Occipital lobe (tissue), 2 donors: ENCODE results near the gene OR51B4. TPM values are rescaled to one million over a fixed set of nuclear protein-coding genes. Genes with fewer than 3 reads are reported as not detected.
"Not testable (repeated sequence)": the region's sequence is repeated elsewhere in the genome, so short reads cannot be mapped to it uniquely, and the experiment has no call there.

Experiments used
- DNase-seq: peaks from one replicate; lab custom pipeline; 2025; lab: John Stamatoyannopoulos, UW
- total RNA-seq: library from RNA; depleted of rRNA; stranded (reverse); fragments of >200 nt; gene quantifications from one replicate; pipeline ENCODE4 v1.2.3, GENCODE V29; 2014

The OR51B4 gene
- total RNA-seq, 1 donor from 2014 or later = 0.31 TPM

DNA sequence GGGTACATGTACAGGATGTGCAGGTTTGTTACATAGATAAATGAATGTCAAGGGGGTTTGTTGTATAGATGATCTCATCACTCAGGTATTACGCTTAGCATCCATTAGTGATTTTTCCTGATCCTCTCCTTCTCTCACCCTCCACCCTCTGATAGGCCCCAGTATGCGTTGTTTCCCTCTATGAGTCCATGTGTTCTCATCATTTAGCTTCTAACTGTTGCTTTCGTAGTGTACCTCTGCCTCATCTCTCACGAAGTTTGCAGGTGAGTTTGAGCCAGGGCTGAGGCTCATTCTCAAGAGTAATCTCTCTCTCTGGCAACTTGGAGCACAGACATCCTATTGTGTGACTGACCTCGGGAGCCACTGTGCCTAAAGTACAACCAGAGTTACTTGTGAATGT lies 27.4 kb downstream of the OR51B4 start:
- DNase-seq = no peak

DNA sequence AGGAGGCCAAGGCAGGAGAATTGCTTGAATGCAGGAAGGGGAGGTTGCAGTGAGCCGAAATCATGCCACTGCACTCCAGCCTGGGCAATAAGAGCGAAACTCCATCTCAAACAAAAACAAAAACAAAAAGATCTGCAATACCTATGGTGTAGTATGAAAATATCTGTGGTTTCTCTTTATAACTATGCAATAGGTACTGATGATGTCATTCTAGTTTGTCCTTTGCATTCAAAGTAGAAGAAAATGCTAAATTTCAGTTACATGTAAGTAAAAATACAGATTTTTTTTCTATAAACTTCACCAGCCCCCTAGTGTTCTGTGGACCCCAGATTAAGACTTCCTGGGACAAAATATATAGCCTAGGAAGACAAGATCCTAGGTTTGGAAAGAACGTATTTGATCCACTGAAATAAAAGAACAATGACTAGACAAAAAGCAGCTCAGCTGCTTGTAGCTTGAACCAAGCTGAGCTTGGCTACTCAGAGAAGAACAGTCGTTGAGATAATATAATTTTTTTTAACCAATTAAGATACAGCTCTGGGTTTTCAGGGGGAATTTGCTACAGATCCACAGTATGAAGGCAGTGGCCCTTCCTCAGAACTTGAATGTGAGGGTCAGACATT lies 29.2 kb downstream of the OR51B4 start:
- no peak for DNase-seq

DNA sequence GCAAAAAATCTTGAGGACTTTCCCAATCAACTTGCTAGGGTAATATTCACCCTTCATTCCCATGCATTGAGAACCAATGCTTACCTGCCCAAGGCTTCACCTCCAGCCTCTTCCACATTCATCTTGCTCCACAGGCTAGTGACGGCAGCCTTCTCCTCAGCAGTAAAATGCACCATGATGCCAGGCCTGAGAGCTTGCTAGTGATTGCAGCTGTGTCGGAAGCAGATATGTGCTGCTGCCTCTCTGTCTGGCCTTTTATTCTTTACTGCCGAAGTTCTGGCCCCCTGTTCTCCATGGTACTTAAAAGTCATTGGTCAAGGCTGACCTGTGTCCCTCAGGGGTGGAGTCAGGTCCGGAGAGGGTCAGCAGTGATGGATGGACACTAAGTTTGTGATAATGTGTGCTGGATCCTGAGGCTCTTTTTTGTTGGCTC lies 32.0 kb downstream of the OR51B4 start, which contains the start of gene HBE1:
Gene HBE1, minus strand, starts transcription at position 231 of the 433 bp plus-strand sequence. Its CDS starts 55 bp downstream, at position 176.
- no peak for DNase-seq

DNA sequence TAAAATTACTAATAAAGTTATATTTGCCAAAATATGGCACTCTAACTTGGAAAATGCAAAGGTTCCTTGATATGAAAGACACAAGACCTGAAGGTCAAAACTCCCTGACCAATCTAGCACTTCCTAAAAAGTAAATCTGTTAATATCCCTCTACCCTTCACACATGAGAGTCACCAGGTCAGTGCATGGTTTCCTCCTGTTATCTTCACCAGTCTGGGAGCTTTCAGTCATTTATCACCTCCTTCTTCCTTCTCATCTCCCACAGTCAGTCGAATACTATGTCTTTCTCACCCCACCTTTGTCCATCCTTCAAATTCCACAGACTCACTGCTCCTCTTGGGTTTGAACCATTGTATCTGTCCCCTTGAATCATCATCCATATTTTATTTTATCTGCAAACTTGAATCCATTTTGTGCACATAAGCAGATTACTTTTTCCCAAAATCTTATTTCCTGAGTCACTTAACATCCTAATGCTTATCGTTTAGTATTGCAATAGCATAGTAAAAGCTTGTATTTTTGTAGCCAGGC lies 34.6 kb downstream of the OR51B4 start:
- DNase-seq = no peak

DNA sequence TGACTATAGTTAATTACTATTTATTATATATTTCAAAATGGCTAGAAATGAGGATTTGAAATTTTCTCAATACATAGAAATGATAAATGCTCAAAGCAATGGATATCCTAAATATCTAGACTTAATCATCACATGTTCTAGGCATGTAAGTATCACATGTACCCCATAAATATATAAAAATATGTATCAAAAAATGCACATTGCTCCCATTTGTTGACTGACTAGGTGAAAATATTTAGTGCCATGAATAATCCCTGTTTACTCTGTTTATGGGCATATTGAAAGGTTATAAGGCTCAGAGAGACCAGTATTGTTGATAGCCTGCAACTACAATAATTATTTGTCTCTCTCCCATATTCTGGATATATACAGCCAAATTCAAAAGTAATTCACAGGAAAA lies 35.1 kb downstream of the OR51B4 start:
- no peak for DNase-seq

DNA sequence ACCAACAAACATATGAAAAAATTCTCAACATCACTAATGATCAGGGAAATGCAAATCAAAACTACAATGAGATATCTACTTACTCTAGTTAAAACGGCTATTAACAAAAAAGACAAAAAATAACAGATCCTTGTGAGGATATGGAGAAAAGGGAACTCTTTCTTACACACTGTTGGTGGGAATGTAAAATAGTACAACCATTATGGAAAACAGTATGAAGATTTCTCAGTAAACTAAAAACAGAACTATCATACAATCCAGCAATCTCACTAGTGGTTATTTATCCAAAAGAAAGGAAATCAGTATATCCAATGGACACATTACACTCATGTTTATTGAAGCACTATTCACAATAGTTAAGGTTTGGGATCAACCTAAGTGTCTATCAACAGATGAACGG lies 35.9 kb downstream of the OR51B4 start:
- no peak for DNase-seq

DNA sequence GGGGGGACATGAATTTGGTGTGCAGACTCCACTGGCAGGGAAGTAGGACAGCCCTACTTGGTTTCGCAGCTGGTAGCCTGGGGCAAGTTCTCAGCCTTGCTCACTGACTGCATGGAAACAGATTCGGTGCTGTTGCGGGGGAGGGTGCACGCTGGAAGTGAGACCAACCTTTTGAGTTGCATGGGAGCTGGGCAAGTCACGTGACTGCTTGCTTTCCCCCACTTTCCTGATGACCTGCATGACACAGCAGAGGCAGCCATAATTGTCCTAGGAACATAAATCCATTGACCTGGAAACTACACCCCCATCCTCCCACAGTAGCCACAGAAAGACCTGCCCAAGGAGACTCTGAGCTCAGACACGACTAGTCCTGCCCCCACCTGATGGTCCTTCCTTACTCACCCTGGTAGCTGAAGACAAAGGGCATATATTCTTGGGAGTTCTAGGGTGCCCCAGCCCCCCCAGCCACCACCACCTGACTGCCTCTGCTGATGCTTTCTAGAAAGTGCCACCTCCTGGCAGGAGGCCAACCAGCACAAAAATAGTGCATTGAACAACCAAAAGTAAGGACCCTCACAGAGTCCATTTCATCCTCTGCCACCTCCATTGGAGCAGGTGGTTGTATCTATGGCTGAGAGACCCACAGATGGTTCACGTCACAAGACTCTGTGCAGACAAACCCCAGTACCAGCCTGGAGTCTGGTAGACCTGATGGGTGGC lies 43.0 kb downstream of the OR51B4 start:
- no peak for DNase-seq

DNA sequence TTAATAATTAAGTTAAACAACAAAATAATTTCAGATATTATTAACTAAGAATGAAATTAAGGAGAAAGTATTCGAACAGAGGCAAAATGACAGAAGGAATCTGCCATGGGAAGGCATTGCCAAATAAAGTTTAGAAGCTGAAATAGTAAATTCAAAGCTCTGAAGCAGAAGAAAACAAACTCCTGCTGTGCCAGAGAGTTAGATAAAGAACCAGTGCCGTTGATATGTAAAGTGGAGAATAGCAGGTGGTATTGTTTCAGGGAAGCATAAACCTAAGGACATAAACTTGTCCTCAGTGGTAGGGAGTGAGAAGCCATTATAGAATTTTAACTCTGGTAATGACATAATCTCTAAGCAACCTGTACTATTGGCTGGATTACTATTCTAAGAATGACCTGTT lies 44.5 kb downstream of the OR51B4 start:
- DNase-seq = no peak

DNA sequence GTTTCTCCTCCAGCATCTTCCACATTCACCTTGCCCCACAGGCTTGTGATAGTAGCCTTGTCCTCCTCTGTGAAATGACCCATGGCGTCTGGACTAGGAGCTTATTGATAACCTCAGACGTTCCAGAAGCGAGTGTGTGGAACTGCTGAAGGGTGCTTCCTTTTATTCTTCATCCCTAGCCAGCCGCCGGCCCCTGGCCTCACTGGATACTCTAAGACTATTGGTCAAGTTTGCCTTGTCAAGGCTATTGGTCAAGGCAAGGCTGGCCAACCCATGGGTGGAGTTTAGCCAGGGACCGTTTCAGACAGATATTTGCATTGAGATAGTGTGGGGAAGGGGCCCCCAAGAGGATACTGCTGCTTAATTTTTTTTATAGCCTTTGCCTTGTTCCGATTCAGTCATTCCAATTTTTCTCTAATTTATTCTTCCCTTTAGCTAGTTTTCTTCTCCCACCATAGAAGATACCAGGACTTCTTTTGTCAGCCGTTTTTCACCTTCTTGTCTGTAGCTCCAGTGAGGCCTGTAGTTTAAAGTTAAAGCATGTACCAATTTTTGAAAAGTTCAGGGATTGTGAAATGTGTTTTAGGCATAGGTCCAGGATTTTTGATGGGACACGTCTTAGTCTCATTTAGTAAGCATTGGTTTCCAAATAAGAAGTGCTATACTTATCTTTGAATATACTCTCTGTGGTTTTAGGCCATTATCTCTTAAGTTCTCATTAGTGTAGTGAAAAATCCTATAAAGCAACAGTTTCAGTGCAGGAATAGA lies 46.9 kb downstream of the OR51B4 start, which contains the start of gene HBG2:
Gene HBG2, minus strand, starts transcription at position 136 of the 768 bp plus-strand sequence. Its CDS starts 53 bp downstream, at position 83.
- DNase-seq = not testable (repeated sequence)

DNA sequence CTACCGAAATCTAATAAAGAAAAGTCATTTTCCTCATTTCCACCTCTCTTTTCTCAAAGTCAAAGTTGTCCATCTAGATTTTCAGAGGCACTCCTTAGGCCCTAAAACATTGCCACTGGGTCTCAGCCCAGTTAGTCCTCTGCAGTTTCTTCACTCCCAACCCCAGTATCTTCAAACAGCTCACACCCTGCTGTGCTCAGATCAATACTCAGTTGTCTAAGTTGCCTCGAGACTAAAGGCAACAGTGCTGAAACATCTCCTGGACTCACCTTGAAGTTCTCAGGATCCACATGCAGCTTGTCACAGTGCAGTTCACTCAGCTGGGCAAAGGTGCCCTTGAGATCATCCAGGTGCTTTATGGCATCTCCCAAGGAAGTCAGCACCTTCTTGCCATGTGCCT lies 47.7 kb downstream of the OR51B4 start:
- not testable (repeated sequence) for DNase-seq

DNA sequence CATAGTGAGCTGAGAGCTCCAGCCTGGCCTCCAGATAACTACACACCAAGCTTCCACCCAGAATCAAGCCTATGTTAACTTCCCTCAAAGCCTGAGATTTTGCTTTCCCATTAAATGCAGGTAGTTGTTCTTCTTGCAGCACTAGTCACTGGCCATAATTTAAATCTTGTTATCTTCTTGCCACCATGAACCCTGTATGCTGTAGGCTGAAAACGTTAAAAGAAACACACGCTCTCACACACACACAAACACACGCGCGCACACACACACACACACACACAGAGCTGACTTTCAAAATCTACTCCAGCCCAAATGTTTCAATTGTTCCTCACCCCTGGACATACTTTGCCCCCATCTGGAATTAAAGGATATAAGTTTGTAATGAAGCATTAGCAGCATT lies 48.3 kb downstream of the OR51B4 start:
- not testable (repeated sequence) for DNase-seq

DNA sequence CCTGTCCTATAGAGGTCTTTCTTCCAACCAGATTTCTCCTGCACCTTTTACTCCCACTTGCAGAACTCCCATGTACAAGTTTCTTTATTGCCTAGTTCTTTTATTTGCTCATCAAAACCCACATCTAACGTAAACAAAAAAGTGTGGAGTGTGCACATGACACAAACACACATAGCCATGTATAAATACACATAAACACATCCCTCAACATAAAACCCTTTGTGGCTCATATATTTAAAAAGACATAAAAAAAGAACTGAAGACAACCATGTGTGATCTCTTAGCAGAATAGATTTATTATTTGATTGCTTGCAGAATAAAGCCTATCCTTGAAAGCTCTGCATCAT lies 48.9 kb downstream of the OR51B4 start:
- no peak for DNase-seq

DNA sequence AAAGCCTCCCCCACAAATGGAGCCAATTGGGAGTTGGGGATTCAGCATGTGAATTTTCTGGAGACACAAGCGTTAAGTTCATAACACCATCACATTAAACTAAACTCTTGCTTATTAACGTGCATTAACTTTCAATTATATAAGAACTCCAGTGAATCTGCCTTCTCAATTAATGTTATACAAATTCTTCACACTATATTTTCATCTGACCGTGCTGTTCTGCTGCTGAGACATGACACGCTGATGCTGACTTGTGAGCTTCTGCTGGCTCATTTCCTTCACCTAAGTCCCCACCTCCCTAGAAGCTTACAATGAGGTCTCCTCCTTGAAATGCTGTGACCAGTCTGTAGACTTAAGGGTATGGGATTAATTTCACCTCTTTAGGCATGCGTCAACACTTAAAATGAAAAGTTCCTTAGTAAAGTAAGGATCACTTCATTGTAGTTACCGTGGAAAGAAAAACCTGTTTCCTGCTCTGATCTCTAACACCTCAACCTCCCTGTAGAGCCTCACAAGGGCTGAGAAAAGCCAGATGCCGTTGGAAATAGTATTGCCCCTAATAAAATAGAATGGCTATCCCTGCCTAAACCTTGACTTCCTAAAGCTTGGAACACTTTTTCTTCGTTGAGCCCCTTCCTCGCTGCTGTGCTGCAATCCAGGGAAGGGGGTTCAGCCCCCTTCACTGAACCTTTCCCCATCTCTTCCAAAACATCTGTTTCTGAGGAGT lies 49.4 kb downstream of the OR51B4 start:
- no peak for DNase-seq

DNA sequence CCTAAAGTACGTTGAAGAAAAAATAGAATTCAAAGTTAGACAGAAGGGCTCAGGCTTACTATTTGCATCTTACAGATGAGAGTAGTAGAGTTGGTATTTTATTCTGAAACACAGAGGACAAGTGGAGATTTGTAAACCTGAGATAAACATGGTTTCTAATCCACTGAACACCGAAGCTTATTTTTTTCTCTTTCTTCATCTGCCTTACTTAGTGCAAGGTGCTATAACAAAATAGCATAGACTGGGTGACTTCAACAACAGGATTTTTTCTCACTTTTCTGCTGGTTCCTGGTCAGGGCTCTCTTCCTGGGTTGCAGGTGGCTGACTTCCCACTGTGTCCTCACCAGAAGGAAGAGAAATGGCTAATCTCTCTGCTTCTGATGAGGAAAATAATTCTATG lies 50.0 kb downstream of the OR51B4 start:
- no peak for DNase-seq

Other genes starting within 250 kb of the OR51B4 start
- not detected for gene OR52E2, start 242.3 kb downstream of the OR51B4 start, total RNA-seq
- not detected for gene OR52E1, start 232.4 kb downstream of the OR51B4 start, total RNA-seq
- gene OR52A5, start 163.6 kb downstream of the OR51B4 start, total RNA-seq = not detected
- gene OR52A1, start 147.2 kb downstream of the OR51B4 start, total RNA-seq = not detected
- not detected for gene OR51V1, start 101.3 kb downstream of the OR51B4 start, total RNA-seq
- gene HBB, start 74.9 kb downstream of the OR51B4 start, total RNA-seq = 441 TPM
- not detected for gene HBD, start 67.5 kb downstream of the OR51B4 start, total RNA-seq
- gene HBG1, start 52.1 kb downstream of the OR51B4 start, total RNA-seq = 28.5 TPM
- gene HBG2, start 47.2 kb downstream of the OR51B4 start, total RNA-seq = 1,921 TPM
- 3.6 TPM for gene HBE1, start 32.0 kb downstream of the OR51B4 start, total RNA-seq
- 0.78 TPM for gene OR51B2, start 22.4 kb upstream of the OR51B4 start, total RNA-seq
- 0.47 TPM for gene OR51B5, start 41.6 kb upstream of the OR51B4 start, total RNA-seq
- not detected for gene OR51B6, start 49.6 kb upstream of the OR51B4 start, total RNA-seq
- gene OR51M1, start 81.9 kb upstream of the OR51B4 start, total RNA-seq = not detected
- not detected for gene OR51Q1, start 120.2 kb upstream of the OR51B4 start, total RNA-seq
- not detected for gene OR51I1, start 139.6 kb upstream of the OR51B4 start, total RNA-seq
- not detected for gene OR51I2, start 147.4 kb upstream of the OR51B4 start, total RNA-seq
- gene OR52D1, start 186.7 kb upstream of the OR51B4 start, total RNA-seq = not detected
- gene UBQLN3, start 208.0 kb upstream of the OR51B4 start, total RNA-seq = not detected
- not detected for gene UBQLNL, start 214.8 kb upstream of the OR51B4 start, total RNA-seq
- 0.47 TPM for gene OR52H1, start 246.6 kb upstream of the OR51B4 start, total RNA-seq